Left ventricle myocardium inferior (tissue), 1 donor: ENCODE measurements around the gene TFEC. TPM values are rescaled to one million over a fixed set of nuclear protein-coding genes. Genes with fewer than 3 reads are reported as not detected.
"Not testable (repeated sequence)": the region's sequence is repeated elsewhere in the genome, so short reads cannot be mapped to it uniquely, and the experiment has no call there.

ENCODE experiments used
- DNase-seq: peaks from one replicate; pipeline ENCODE4 v3.0.0-alpha.2; 2020
- H3K27ac ChIP-seq: fragments of 200-600 bp; replicated peaks from 2 replicates; pipeline ENCODE4 v1.8.0; 2021
- H3K27me3 ChIP-seq: fragments of 200-600 bp; 2 replicates; pipeline ENCODE4 v1.8.0; 2021; ENCODE audit warnings: low read depth
- H3K36me3 ChIP-seq: fragments of 200-600 bp; 2 replicates; pipeline ENCODE4 v1.8.0; 2021
- H3K4me1 ChIP-seq: fragments of 200-600 bp; 2 replicates; pipeline ENCODE4 v1.8.0; 2021
- H3K4me3 ChIP-seq: fragments of 200-600 bp; 2 replicates; pipeline ENCODE4 v1.8.0; 2021; ENCODE audit warnings: mild to moderate bottlenecking, moderate library complexity
- H3K9me3 ChIP-seq: fragments of 200-600 bp; replicated peaks from 2 replicates; pipeline ENCODE4 v1.8.0; 2021
- CTCF ChIP-seq: fragments of 200-600 bp; IDR thresholded peaks from 2 replicates; pipeline ENCODE4 v1.8.0; 2021; ENCODE audit warnings: antibody characterized with exemption, mild to moderate bottlenecking, borderline replicate concordance
- intact Hi-C: fragments of 100-400 bp; cut with micrococcal nuclease; formaldehyde crosslinking; loops from one replicate; pipeline ENCODE4 v1.11.0; 2022
- total RNA-seq: library from RNA; stranded (reverse); fragmentation: NEBNext Ultra II Directional; extraction: Animal tissue kit (Norgen Biotek cat#: 25700); gene quantifications from one replicate; pipeline ENCODE4 v1.2.1, GENCODE V29; 2021
- donor health status: DM: no; HTN: yes; CAD: no; lungs with severe emphysema.

The TFEC gene
- total RNA-seq, 1 donor from 2014 or later: 1.7 TPM

- no peaks in the 10 kb centered on the region for H3K36me3 ChIP-seq
- H3K27ac ChIP-seq: no peak overlapping the region
- TF ChIP-seq CTCF: no peak
- DNase-seq: no peak
- peaks cover 3% of the 10 kb centered on the region for H3K9me3 ChIP-seq
- H3K4me1 ChIP-seq: no peaks in the 10 kb centered on the region
- no peak overlapping the region for H3K4me3 ChIP-seq
- H3K27me3 ChIP-seq: no peaks in the 10 kb centered on the region
- intact Hi-C loops: no loop called here
Observed at GRCh38 chr7:116052006-116052405, 21.4 kb upstream of the TFEC start.

GRCh38 chr7:116047261-116047660 lies 16.7 kb upstream of the TFEC start:
- H3K9me3 ChIP-seq, intact Hi-C loops, H3K4me3 ChIP-seq, H3K27me3 ChIP-seq, H3K4me1 ChIP-seq, H3K36me3 ChIP-seq, H3K27ac ChIP-seq, DNase-seq: not testable (repeated sequence)

GRCh38 chr7:116045532-116045931 lies 15.0 kb upstream of the TFEC start:
- intact Hi-C loops: no loop called here
- TF ChIP-seq CTCF: no peak
- no peaks in the 10 kb centered on the region for H3K36me3 ChIP-seq
- H3K27ac ChIP-seq: no peak overlapping the region
- H3K4me3 ChIP-seq: no peak overlapping the region
- no peak for DNase-seq
- no peaks in the 10 kb centered on the region for H3K27me3 ChIP-seq
- H3K9me3 ChIP-seq: peaks cover 7% of the 10 kb centered on the region
- H3K4me1 ChIP-seq: no peaks in the 10 kb centered on the region

- no peak for TF ChIP-seq CTCF
- no peaks in the 10 kb centered on the region for H3K4me1 ChIP-seq
- H3K27me3 ChIP-seq: no peaks in the 10 kb centered on the region
- H3K4me3 ChIP-seq: no peak overlapping the region
- intact Hi-C loops: no loop called here
- peaks cover under 1% of the 10 kb centered on the region for H3K9me3 ChIP-seq
- no peak overlapping the region for H3K27ac ChIP-seq
- no peaks in the 10 kb centered on the region for H3K36me3 ChIP-seq
- no peak for DNase-seq
Observed at GRCh38 chr7:116041615-116042014, 11.1 kb upstream of the TFEC start.

GRCh38 chr7:116037401-116037800 lies 6.8 kb upstream of the TFEC start:
- Histone ChIP-seq H3K36me3 (no peaks in the 10 kb centered on the region), H3K9me3 (no peaks in the 10 kb centered on the region), H3K27ac (no peak overlapping the region), H3K27me3 (no peaks in the 10 kb centered on the region), H3K4me1 (no peaks in the 10 kb centered on the region), H3K4me3 (no peak overlapping the region)
- intact Hi-C loops: no loop called here
- no peak for DNase-seq
- TF ChIP-seq CTCF: no peak

- Histone ChIP-seq H3K27ac (no peak overlapping the region), H3K36me3 (no peaks in the 10 kb centered on the region), H3K27me3 (no peaks in the 10 kb centered on the region), H3K4me3 (no peak overlapping the region), H3K4me1 (no peaks in the 10 kb centered on the region), H3K9me3 (no peaks in the 10 kb centered on the region)
- intact Hi-C loops: no loop called here
- DNase-seq: no peak
- TF ChIP-seq CTCF: no peak
Observed at GRCh38 chr7:116034411-116034810, 3.8 kb upstream of the TFEC start.
